ACC112 (cell line): ENCODE measurements around the gene MARCHF4.

Experiments used
- H2AFZ ChIP-seq: fragments of 200-600 bp; sonication (generic); one replicate; pipeline ENCODE4 v1.6.0; 2017; ENCODE audit warnings: antibody characterized with exemption, low read length; ENCODE audit not compliant: unreplicated experiment
- H3K27ac ChIP-seq: fragments of 200-600 bp; sonication (generic); 2 replicates; pipeline ENCODE4 v1.5.1; 2014; ENCODE audit warnings: low read depth, mild to moderate bottlenecking, antibody characterized with exemption, low read length, moderate library complexity
- H3K27me3 ChIP-seq: fragments of 200-600 bp; sonication (generic); 2 replicates; pipeline ENCODE4 v1.6.1; 2014; ENCODE audit warnings: mild to moderate bottlenecking, antibody characterized with exemption, low read length, moderate library complexity, mixed read lengths; ENCODE audit not compliant: insufficient read depth
- H3K36me3 ChIP-seq: fragments of 200-600 bp; sonication (generic); 2 replicates; pipeline ENCODE4 v1.6.1; 2016; ENCODE audit warnings: mild to moderate bottlenecking, antibody characterized with exemption, low read length, moderate library complexity, mixed read lengths; ENCODE audit not compliant: insufficient read depth
- H3K4me1 ChIP-seq: fragments of 200-600 bp; sonication (generic); one replicate; pipeline ENCODE4 v1.6.1; 2016; ENCODE audit warnings: low read length, mixed read lengths; ENCODE audit not compliant: insufficient read depth, unreplicated experiment, control insufficient read depth
- H3K4me3 ChIP-seq: fragments of 200-600 bp; sonication (generic); 2 replicates; pipeline ENCODE4 v1.5.1; 2014; ENCODE audit warnings: mild to moderate bottlenecking, low read depth, low read length
- H3K79me2 ChIP-seq: fragments of 200-600 bp; sonication (generic); one replicate; pipeline ENCODE4 v1.6.0; 2016; ENCODE audit warnings: low read length; ENCODE audit not compliant: control insufficient read depth, unreplicated experiment, insufficient read depth

The MARCHF4 gene

GRCh38 chr2:216349366-216349765 is 22.9 kb downstream of the MARCHF4 start:
- Histone ChIP-seq H3K27ac (peak overlapping the region; percentile 15; the same call in 1 of the 2 replicates), H3K4me1 (peaks cover 52% of the 10 kb centered on the region), H3K79me2 (peaks cover 35% of the 10 kb centered on the region), H3K4me3 (no peak overlapping the region), H3K27me3 (no peaks in the 10 kb centered on the region), H2AFZ (no peak overlapping the region), H3K36me3 (no peaks in the 10 kb centered on the region)

- no peaks in the 10 kb centered on the region for H3K36me3 ChIP-seq
- peak overlapping the region; percentile 15; the same call in 1 of the 2 replicates for H3K27ac ChIP-seq
- H3K4me3 ChIP-seq: no peak overlapping the region
- H3K79me2 ChIP-seq: peaks cover 37% of the 10 kb centered on the region
- H3K4me1 ChIP-seq: peaks cover 57% of the 10 kb centered on the region
- no peaks in the 10 kb centered on the region for H3K27me3 ChIP-seq
- no peak overlapping the region for H2AFZ ChIP-seq
These were observed 23.5 kb downstream of the MARCHF4 start for GRCh38 chr2:216348756-216349308.

GRCh38 chr2:216346781-216347180 is 25.5 kb downstream of the MARCHF4 start:
- no peak overlapping the region for H2AFZ ChIP-seq
- peaks cover 61% of the 10 kb centered on the region for H3K4me1 ChIP-seq
- H3K79me2 ChIP-seq: peaks cover 31% of the 10 kb centered on the region
- no peak overlapping the region for H3K27ac ChIP-seq
- H3K36me3 ChIP-seq: no peaks in the 10 kb centered on the region
- H3K27me3 ChIP-seq: no peaks in the 10 kb centered on the region
- H3K4me3 ChIP-seq: no peak overlapping the region

- H3K4me1 ChIP-seq: peaks cover 62% of the 10 kb centered on the region
- no peaks in the 10 kb centered on the region for H3K27me3 ChIP-seq
- H3K4me3 ChIP-seq: no peak overlapping the region
- no peak overlapping the region for H2AFZ ChIP-seq
- peaks cover 28% of the 10 kb centered on the region for H3K79me2 ChIP-seq
- no peak overlapping the region for H3K27ac ChIP-seq
- H3K36me3 ChIP-seq: no peaks in the 10 kb centered on the region
These were observed 26.4 kb downstream of the MARCHF4 start for GRCh38 chr2:216345846-216346245.

- peaks cover 19% of the 10 kb centered on the region for H3K79me2 ChIP-seq
- no peaks in the 10 kb centered on the region for H3K36me3 ChIP-seq
- H3K27ac ChIP-seq: 0 out of 2 replicates have a peak overlapping the region, but pooled peaks have one; percentile 35
- 0 out of 2 replicates have a peak overlapping the region, but pooled peaks have one; percentile 64 for H3K4me3 ChIP-seq
- H2AFZ ChIP-seq: peak overlapping the region; percentile 81
- peaks cover 62% of the 10 kb centered on the region for H3K4me1 ChIP-seq
- no peaks in the 10 kb centered on the region for H3K27me3 ChIP-seq
These were observed 27.4 kb downstream of the MARCHF4 start for GRCh38 chr2:216344950-216345300.

GRCh38 chr2:216344206-216344949 is 27.9 kb downstream of the MARCHF4 start:
- peaks cover 62% of the 10 kb centered on the region for H3K4me1 ChIP-seq
- H3K79me2 ChIP-seq: peaks cover 17% of the 10 kb centered on the region

GRCh38 chr2:216343221-216343980 is 28.9 kb downstream of the MARCHF4 start:
- H3K27ac ChIP-seq: peak overlapping the region; percentile 35

More at GRCh38 chr2:216344206-216344949, 27.9 kb downstream of the MARCHF4 start:
- Histone ChIP-seq H3K27ac (peak overlapping the region; percentile 35), H3K4me3 (peak overlapping the region; percentile 64), H3K27me3 (no peaks in the 10 kb centered on the region), H2AFZ (peak overlapping the region; percentile 81), H3K36me3 (no peaks in the 10 kb centered on the region)

GRCh38 chr2:216341121-216341520 is 31.2 kb downstream of the MARCHF4 start:
- no peaks in the 10 kb centered on the region for H3K36me3 ChIP-seq
- H2AFZ ChIP-seq: no peak overlapping the region
- H3K79me2 ChIP-seq: peaks cover 15% of the 10 kb centered on the region
- no peaks in the 10 kb centered on the region for H3K27me3 ChIP-seq
- no peak overlapping the region for H3K4me3 ChIP-seq
- H3K27ac ChIP-seq: no peak overlapping the region
- peaks cover 52% of the 10 kb centered on the region for H3K4me1 ChIP-seq

More at GRCh38 chr2:216343221-216343980, 28.9 kb downstream of the MARCHF4 start:
- peak overlapping the region; percentile 81 for H2AFZ ChIP-seq
- H3K4me3 ChIP-seq: peak overlapping the region; percentile 64
- no peaks in the 10 kb centered on the region for H3K36me3 ChIP-seq
- H3K27me3 ChIP-seq: no peaks in the 10 kb centered on the region
- peaks cover 17% of the 10 kb centered on the region for H3K79me2 ChIP-seq
- H3K4me1 ChIP-seq: peaks cover 52% of the 10 kb centered on the region

- no peak overlapping the region; the same call in 1 of the 2 replicates for H3K27ac ChIP-seq
- H3K4me3 ChIP-seq: no peak overlapping the region
These were observed 32.0 kb downstream of the MARCHF4 start for GRCh38 chr2:216340280-216340631.

GRCh38 chr2:216339456-216340279 is 32.6 kb downstream of the MARCHF4 start:
- peak overlapping the region; percentile 40 for H2AFZ ChIP-seq
- no peaks in the 10 kb centered on the region for H3K36me3 ChIP-seq
- H3K27me3 ChIP-seq: no peaks in the 10 kb centered on the region
- H3K27ac ChIP-seq: no peak overlapping the region; the same call in 1 of the 2 replicates
- no peak overlapping the region for H3K4me3 ChIP-seq
- peaks cover 15% of the 10 kb centered on the region for H3K79me2 ChIP-seq
- H3K4me1 ChIP-seq: peaks cover 40% of the 10 kb centered on the region

More at GRCh38 chr2:216340280-216340631, 32.0 kb downstream of the MARCHF4 start:
- Histone ChIP-seq H3K4me1 (peaks cover 46% of the 10 kb centered on the region), H3K27me3 (no peaks in the 10 kb centered on the region), H3K36me3 (no peaks in the 10 kb centered on the region), H3K79me2 (peaks cover 15% of the 10 kb centered on the region), H2AFZ (peak overlapping the region; percentile 40)
